Vagina (tissue), 2 donors: ENCODE measurements around the gene CYP11A1. TPM values are rescaled to one million over a fixed set of nuclear protein-coding genes. Genes with fewer than 3 reads are reported as not detected.

ENCODE experiments used
- DNase-seq, 2 donors: peaks; one replicate each; pipeline ENCODE4 v3.0.0-alpha.2; 2017; ENCODE audit errors: extremely low spot score in 2 of 2
- H3K27ac ChIP-seq: fragments of 200-600 bp; sonication (generic); one replicate; pipeline ENCODE4 v1.5.1; 2019
- H3K27me3 ChIP-seq: fragments of 200-600 bp; sonication (generic); one replicate; pipeline ENCODE4 v1.5.1; 2019
- H3K36me3 ChIP-seq, 2 donors: fragments of 200-600 bp; sonication (generic); one replicate each; pipeline ENCODE4 v1.5.1; 2017 to 2019
- H3K4me1 ChIP-seq: fragments of 200-600 bp; sonication (generic); one replicate; pipeline ENCODE4 v1.5.1; 2019
- H3K4me3 ChIP-seq, 2 donors: fragments of 200-600 bp; sonication (generic); 1 replicate in 1 of 2; 2 replicates in 1 of 2; pipeline ENCODE4 v1.5.1; 2016 to 2019
- H3K9me3 ChIP-seq: fragments of 200-600 bp; sonication (generic); one replicate; pipeline ENCODE4 v1.5.1; 2019
- CTCF ChIP-seq, 3 experiments: fragments of 450-650 bp in 2 of 3; fragments of 200-600 bp in 1 of 3; sonication (generic) in 1 of 3; IDR thresholded peaks; one replicate each; pipeline ENCODE4 v1.5.1; 2017 to 2019; ENCODE audit warnings: antibody characterized with exemption in 3 of 3, mild to moderate bottlenecking in 2 of 3, moderate library complexity in 2 of 3
- POLR2A ChIP-seq, 2 donors: fragments of 450-650 bp; IDR thresholded peaks; one replicate each; pipeline ENCODE4 v1.6.1; 2017; ENCODE audit warnings: antibody characterized with exemption in 2 of 2, mild to moderate bottlenecking in 2 of 2, moderate library complexity in 2 of 2
- POLR2AphosphoS5 ChIP-seq, 2 donors: sonication (generic); formaldehyde crosslinking; IDR thresholded peaks; one replicate each; pipeline ENCODE4 v1.9.0; 2017; ENCODE audit warnings: antibody characterized with exemption in 2 of 2, mild to moderate bottlenecking in 2 of 2, low read depth in 1 of 2; ENCODE audit not compliant: insufficient read depth in 1 of 2
- intact Hi-C: fragments of 100-400 bp; cut with DNase I; formaldehyde crosslinking; loops from one replicate; pipeline ENCODE4 v1.15.1; 2023
- total RNA-seq: library from RNA; depleted of rRNA; stranded (reverse); fragments of >200 nt; gene quantifications from one replicate; pipeline ENCODE4 v1.2.3, GENCODE V29; 2016

CYP11A1 gene
- total RNA-seq, 1 donor from 2014 or later, result 8.8 TPM

- Histone ChIP-seq H3K9me3 (no peaks in the 10 kb centered on the region), H3K27me3 (no peaks in the 10 kb centered on the region), H3K27ac (no peak overlapping the region), H3K4me1 (no peaks in the 10 kb centered on the region), H3K4me3 (no peak overlapping the region), H3K36me3 (no peaks in the 10 kb centered on the region)
- no peak for TF ChIP-seq CTCF (IDR thresholded peaks at IDR 0.05)
- no peak for TF ChIP-seq POLR2AphosphoS5 (IDR thresholded peaks at IDR 0.05; ENCODE audit: insufficient read depth in 1 of 2, low read depth in 1 of 2)
- TF ChIP-seq POLR2A (IDR thresholded peaks at IDR 0.05), result no peak
- intact Hi-C loops, result loop anchor here (5.0 kb wide), 1 partner anchor 178 kb away; no protein-coding TSS in a partner anchor
- DNase-seq, result no peak
These were observed 61.8 kb downstream of the CYP11A1 start for GRCh38 chr15:74305687-74306086.

- no peak overlapping the region for H3K4me3 ChIP-seq
- H3K27me3 ChIP-seq, result no peaks in the 10 kb centered on the region
- H3K36me3 ChIP-seq, result no peaks in the 10 kb centered on the region
- H3K4me1 ChIP-seq, result no peaks in the 10 kb centered on the region
- intact Hi-C loops, result no loop called here
- DNase-seq, result no peak
- TF ChIP-seq CTCF (IDR thresholded peaks at IDR 0.05), result no peak
- TF ChIP-seq POLR2A (IDR thresholded peaks at IDR 0.05), result no peak
- TF ChIP-seq POLR2AphosphoS5 (IDR thresholded peaks at IDR 0.05; ENCODE audit: insufficient read depth in 1 of 2, low read depth in 1 of 2), result no peak
- H3K9me3 ChIP-seq, result no peaks in the 10 kb centered on the region
- no peak overlapping the region for H3K27ac ChIP-seq
These were observed 63.0 kb downstream of the CYP11A1 start for GRCh38 chr15:74304431-74304830.

- TF ChIP-seq POLR2AphosphoS5 (IDR thresholded peaks at IDR 0.05; ENCODE audit: insufficient read depth in 1 of 2, low read depth in 1 of 2), result no peak
- TF ChIP-seq POLR2A (IDR thresholded peaks at IDR 0.05), result no peak
- no peak for TF ChIP-seq CTCF (IDR thresholded peaks at IDR 0.05)
- Histone ChIP-seq H3K27me3 (no peaks in the 10 kb centered on the region), H3K4me1 (no peaks in the 10 kb centered on the region), H3K27ac (no peak overlapping the region), H3K36me3 (no peaks in the 10 kb centered on the region), H3K9me3 (no peaks in the 10 kb centered on the region), H3K4me3 (no peak overlapping the region)
- DNase-seq, result no peak
- intact Hi-C loops, result no loop called here
These were observed 63.6 kb downstream of the CYP11A1 start for GRCh38 chr15:74303741-74304309.

- intact Hi-C loops, result no loop called here
- Histone ChIP-seq H3K9me3 (no peaks in the 10 kb centered on the region), H3K4me1 (no peaks in the 10 kb centered on the region), H3K4me3 (no peak overlapping the region), H3K27me3 (no peaks in the 10 kb centered on the region), H3K27ac (no peak overlapping the region), H3K36me3 (no peaks in the 10 kb centered on the region)
- DNase-seq, result no peak
- TF ChIP-seq POLR2A (IDR thresholded peaks at IDR 0.05), result no peak
- TF ChIP-seq CTCF (IDR thresholded peaks at IDR 0.05), result peak in 2 of 3 experiments; percentile 40 to 55
- no peak for TF ChIP-seq POLR2AphosphoS5 (IDR thresholded peaks at IDR 0.05; ENCODE audit: insufficient read depth in 1 of 2, low read depth in 1 of 2)
These were observed 64.6 kb downstream of the CYP11A1 start for GRCh38 chr15:74302821-74303359.

GRCh38 chr15:74301583-74302361 lies 65.7 kb downstream of the CYP11A1 start:
- no peak for DNase-seq
- H3K4me1 ChIP-seq, result no peaks in the 10 kb centered on the region
- no peaks in the 10 kb centered on the region for H3K27me3 ChIP-seq
- intact Hi-C loops, result no loop called here
- H3K9me3 ChIP-seq, result no peaks in the 10 kb centered on the region
- no peaks in the 10 kb centered on the region for H3K36me3 ChIP-seq
- no peak overlapping the region for H3K27ac ChIP-seq
- no peak overlapping the region for H3K4me3 ChIP-seq
- no peak for TF ChIP-seq POLR2A (IDR thresholded peaks at IDR 0.05)
- TF ChIP-seq POLR2AphosphoS5 (IDR thresholded peaks at IDR 0.05; ENCODE audit: insufficient read depth in 1 of 2, low read depth in 1 of 2), result no peak
- TF ChIP-seq CTCF (IDR thresholded peaks at IDR 0.05), result no peak
